Spleen (tissue), 7 donors: ENCODE data around the gene CAND2.

Source experiments
- CTCF ChIP-seq, 11 experiments: fragments of 200-600 bp in 7 of 11; fragments of 450-650 bp in 4 of 11; sonication (generic) in 4 of 11; IDR thresholded peaks in 8 of 11; conservative IDR thresholded peaks in 3 of 11; 1 replicate in 7 of 11; 2 replicates in 4 of 11; pipeline versions ENCODE4 v1.4.0 to v1.8.0; 2016 to 2021; ENCODE audit warnings: antibody characterized with exemption in 11 of 11, inconsistent platforms in 4 of 11, mild to moderate bottlenecking in 1 of 11
- POLR2AphosphoS5 ChIP-seq, 3 donors: sonication (generic); formaldehyde crosslinking; IDR thresholded peaks; one replicate each; pipeline ENCODE4 v1.5.1; 2017; ENCODE audit warnings: antibody characterized with exemption in 3 of 3
- donor health status: DM: no; HTN: no; CAD: no; lungs with moderate emphysema.
- donor health status: DM: no; HTN: no; CAD: no.
- donor health status: DM: no; HTN: no; CAD: no.

- TF ChIP-seq CTCF (IDR thresholded peaks at IDR 0.05 in 8 of 11, conservative IDR thresholded peaks at IDR 0.05 in 3 of 11) (no peak), POLR2AphosphoS5 (IDR thresholded peaks at IDR 0.05) (no peak)
Observed at GRCh38 chr3:12884186-12884680, 87.8 kb downstream of the CAND2 start.
